AG09319 (cell line): Measurements from ENCODE around the gene TMBIM1.

Source experiments
- DNase-seq: peaks from one replicate; pipeline ENCODE4 v3.0.0-alpha.2; 2010; ENCODE audit warnings: low read depth; ENCODE audit errors: extremely low read depth
- TF ChIP-seq, protein P1 (sequence below): IDR thresholded peaks from 2 replicates; pipeline ENCODE4 v1.5.1; 2011; ENCODE audit warnings: low read depth, mild to moderate bottlenecking, inconsistent platforms, low read length, moderate library complexity

Gene TMBIM1

DNA sequence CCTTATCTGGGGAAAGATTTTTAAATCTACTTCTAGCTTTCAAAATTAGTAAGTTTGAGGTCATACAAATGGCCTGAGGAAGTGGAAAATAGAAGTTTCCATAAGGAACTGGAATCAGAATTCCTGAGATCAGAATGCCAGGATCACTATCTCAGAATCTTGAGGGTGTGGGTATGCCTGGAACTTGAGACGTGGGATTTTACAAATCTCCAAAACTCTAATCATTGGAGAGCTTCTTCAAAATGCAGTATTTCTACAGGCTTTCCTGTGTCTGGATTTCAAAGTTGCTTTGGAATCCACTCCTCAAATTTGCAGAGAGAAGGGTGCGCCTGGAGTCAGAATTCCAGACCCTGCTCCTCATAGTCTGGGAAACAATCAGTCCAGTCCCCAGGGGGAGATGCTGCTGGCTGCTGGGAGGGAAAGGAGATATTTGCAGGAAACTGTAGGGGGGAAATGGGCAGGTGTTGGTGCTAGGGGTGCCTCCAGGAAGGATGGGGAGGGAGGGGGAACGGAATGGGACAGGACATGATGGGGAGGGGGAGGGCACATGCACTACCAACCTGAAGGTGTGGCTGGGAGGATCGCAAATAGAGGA, 33.4 kb upstream of the TMBIM1 start:
- TF ChIP-seq, protein P1, sequence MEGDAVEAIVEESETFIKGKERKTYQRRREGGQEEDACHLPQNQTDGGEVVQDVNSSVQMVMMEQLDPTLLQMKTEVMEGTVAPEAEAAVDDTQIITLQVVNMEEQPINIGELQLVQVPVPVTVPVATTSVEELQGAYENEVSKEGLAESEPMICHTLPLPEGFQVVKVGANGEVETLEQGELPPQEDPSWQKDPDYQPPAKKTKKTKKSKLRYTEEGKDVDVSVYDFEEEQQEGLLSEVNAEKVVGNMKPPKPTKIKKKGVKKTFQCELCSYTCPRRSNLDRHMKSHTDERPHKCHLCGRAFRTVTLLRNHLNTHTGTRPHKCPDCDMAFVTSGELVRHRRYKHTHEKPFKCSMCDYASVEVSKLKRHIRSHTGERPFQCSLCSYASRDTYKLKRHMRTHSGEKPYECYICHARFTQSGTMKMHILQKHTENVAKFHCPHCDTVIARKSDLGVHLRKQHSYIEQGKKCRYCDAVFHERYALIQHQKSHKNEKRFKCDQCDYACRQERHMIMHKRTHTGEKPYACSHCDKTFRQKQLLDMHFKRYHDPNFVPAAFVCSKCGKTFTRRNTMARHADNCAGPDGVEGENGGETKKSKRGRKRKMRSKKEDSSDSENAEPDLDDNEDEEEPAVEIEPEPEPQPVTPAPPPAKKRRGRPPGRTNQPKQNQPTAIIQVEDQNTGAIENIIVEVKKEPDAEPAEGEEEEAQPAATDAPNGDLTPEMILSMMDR = no peak
- no peak for DNase-seq

DNA sequence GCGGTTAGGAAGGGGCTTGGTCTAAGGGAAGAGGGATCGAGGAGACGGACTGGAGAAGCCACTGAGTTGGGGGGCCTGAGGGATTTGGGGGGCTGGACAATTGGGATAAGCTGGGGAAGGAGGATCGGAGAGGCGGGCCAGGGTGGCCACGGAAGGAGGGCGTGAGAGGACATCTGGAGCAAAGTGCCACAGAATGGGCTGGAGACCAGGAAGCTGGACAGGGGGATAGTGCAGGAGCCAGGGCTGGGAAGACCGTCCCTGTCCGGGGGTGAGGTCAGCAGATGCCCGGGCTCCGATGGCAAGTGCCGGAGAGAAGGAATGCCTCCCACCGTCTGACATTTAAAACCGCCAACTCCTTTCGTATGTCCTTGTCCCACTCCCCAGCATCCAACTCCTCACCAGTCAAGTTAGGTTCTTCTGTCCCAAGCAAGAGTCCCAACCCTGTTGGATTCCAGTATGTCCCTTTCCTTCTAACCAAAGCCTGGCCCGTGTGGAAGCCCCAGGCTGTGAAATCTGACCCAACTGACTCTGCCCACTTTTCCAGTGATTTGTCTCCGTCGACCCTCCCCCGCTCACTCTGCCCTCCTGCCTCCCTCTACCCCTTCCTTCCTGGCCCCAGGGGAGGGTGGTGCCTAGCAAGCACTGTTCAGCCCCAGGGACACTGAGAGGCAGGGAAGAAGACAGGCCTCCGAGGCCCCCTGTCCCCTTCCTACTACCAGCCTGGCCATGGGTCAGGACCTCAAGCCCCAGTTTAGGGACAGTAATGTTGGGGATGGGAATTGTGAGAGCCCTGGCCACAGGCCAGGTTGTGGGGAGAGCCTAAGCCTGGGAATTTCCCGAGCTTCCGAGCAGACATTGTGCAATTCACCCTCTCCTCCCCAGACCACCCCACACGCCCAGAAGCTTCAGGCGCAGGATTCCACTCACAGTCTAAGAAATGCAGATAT, 31.5 kb upstream of the TMBIM1 start:
- TF ChIP-seq, protein P1 = no peak
- no peak for DNase-seq

DNA sequence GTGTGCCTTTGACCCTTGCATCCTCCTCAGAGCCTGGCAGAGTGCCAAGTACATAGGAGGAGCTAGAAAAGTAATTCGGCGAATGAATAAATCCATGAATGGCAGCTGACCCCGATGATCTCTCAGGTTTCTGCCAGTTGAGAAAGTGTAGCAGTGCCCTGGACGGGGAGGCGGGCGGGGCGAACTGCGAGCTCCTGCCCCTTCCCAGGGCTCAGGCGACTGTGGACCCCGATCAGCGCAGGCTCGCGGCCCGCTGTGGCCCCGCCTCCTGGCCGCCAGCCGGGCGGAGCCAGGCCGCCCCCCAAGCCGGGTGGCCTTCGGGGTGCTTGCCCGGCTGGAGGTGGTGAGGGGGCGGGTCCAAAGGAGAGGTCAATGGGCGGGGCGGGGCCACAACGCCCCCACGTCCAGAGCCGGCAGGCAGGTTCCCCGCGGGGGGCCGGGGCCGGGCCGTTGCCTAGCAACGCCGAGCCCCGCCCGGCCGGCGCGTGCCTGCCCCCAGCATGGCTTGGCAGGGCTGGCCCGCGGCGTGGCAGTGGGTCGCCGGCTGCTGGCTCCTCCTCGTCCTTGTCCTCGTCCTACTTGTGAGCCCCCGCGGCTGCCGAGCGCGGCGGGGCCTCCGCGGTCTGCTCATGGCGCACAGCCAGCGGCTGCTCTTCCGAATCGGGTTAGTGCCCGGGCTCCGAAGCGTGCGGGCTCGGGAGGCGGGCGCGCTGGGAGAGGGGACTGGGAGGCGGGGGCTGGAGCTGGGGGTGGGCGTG, 30.6 kb upstream of the TMBIM1 start:
- no peak for DNase-seq
- TF ChIP-seq, protein P1 = no peak

DNA sequence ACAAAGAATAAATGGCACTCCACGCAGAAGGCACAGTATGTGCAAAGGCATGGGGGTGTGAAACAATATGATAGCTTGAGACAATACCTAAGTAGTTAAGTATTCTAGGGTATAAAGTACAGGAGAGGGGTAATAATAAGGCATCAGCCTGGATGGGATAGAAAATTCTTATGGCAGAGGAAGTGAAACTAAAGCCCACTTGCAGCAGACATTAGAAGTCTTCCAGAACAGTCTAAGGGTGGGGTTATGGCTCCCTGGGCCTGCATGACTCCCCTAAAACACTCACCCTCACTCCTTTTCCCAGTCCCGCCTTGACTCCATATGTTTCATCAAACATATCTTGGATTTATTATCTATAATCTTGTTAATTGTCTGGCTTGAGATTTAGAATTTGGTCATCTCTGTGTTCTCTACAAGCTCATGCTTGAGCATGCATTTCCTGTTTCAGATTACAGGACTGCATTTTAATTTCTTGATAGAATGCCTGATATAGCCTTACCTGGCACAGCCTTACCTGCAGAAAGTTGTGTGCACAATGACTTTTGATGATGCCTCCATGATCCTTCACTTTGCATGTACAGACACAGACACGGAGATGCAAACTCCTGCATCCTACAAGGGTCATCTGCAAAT, 28.5 kb upstream of the TMBIM1 start:
- no peak for DNase-seq
- TF ChIP-seq, protein P1 = no peak

DNA sequence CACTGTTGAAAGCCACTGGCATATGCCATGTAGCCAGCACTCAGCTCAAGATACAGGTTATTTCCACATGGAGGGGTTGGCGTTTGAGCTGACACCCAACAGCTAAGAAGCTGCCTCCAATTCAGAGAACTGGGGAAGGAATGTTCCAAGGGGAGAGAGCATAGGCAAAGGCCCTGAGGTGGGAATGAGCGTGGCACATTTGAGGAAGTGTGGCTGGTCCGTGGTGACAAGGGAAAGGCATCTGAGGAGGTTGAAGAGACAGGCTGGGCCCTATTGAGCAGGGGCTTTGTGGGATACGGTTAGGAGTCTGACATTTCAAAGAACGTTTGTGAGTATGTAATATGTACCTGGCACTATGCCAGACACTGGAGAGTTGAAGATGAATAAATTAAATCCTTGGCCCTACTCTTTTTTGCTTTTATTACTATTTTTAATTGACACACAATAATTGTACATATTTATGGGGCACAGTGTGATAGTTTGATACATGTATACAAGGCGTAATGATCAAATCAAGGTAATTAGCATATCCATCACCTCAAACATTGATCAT, 27.6 kb upstream of the TMBIM1 start:
- TF ChIP-seq, protein P1 = no peak
- DNase-seq = no peak

DNA sequence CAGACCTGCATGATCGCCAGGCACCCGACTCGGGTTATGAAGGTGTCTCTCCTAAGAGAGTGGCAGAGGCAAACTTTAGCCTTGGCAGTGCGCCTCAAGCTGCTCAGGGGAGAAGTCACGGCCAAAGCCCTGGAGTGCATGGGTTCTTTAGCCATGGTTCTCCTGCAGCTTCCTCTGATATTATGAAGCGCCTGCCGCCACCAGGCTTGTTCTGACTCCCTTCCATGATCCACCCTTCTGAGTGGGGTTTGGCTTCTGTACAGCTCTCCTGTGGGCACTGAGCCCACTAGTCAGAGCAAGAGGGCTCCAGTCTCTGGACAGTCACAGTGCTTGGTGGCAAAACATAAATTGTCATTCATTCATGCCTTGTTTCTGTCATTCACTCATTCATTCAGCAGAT, 25.9 kb upstream of the TMBIM1 start:
- TF ChIP-seq, protein P1 = no peak

More for the DNA sequence above, 25.9 kb upstream of the TMBIM1 start:
- no peak for DNase-seq
